ENCODE measurements around the gene ATRX.
"Not testable (repeated sequence)": the region's sequence is repeated elsewhere in the genome, so short reads cannot be mapped to it uniquely, and the experiment has no call there.

Gene ATRX

GRCh38 chrX:77595848-77596247, 190.2 kb downstream of the ATRX start:
- no peak overlapping the region for H3K27ac ChIP-seq (ENCODE audit: insufficient read depth, low read length, poor library complexity, severe bottlenecking)
- H3K4me1 ChIP-seq (ENCODE audit: control insufficient read depth, insufficient read depth, low read length, poor library complexity, severe bottlenecking) = no peaks in the 10 kb centered on the region
- H3K4me3 ChIP-seq (ENCODE audit: insufficient read depth, low read depth, low read length, poor library complexity, severe bottlenecking) = no peak overlapping the region
- H3K27me3 ChIP-seq (replicated peaks; ENCODE audit: control insufficient read depth, insufficient read depth, low read length, poor library complexity, severe bottlenecking) = no peaks in the 10 kb centered on the region
- DNase-seq = no peak
- H3K36me3 ChIP-seq (ENCODE audit: control insufficient read depth, insufficient read depth, low read length) = no peaks in the 10 kb centered on the region
- H3K9me3 ChIP-seq (ENCODE audit: control insufficient read depth, low read length) = no peaks in the 10 kb centered on the region

- H3K4me3 ChIP-seq (ENCODE audit: insufficient read depth, low read depth, low read length, poor library complexity, severe bottlenecking) = no peak overlapping the region
- H3K27ac ChIP-seq (ENCODE audit: insufficient read depth, low read length, poor library complexity, severe bottlenecking) = no peak overlapping the region
- no peaks in the 10 kb centered on the region for H3K4me1 ChIP-seq (ENCODE audit: control insufficient read depth, insufficient read depth, low read length, poor library complexity, severe bottlenecking)
- DNase-seq = no peak
- H3K36me3 ChIP-seq (ENCODE audit: control insufficient read depth, insufficient read depth, low read length) = no peaks in the 10 kb centered on the region
- no peaks in the 10 kb centered on the region for H3K9me3 ChIP-seq (ENCODE audit: control insufficient read depth, low read length)
- H3K27me3 ChIP-seq (replicated peaks; ENCODE audit: control insufficient read depth, insufficient read depth, low read length, poor library complexity, severe bottlenecking) = no peaks in the 10 kb centered on the region
Observed at GRCh38 chrX:77572322-77572721, 213.7 kb downstream of the ATRX start.

GRCh38 chrX:77565278-77565677, 220.7 kb downstream of the ATRX start:
- H3K9me3 ChIP-seq (ENCODE audit: control insufficient read depth, low read length) = no peaks in the 10 kb centered on the region
- DNase-seq = no peak
- no peak overlapping the region for H3K4me3 ChIP-seq (ENCODE audit: insufficient read depth, low read depth, low read length, poor library complexity, severe bottlenecking)
- H3K36me3 ChIP-seq (ENCODE audit: control insufficient read depth, insufficient read depth, low read length) = no peaks in the 10 kb centered on the region
- H3K27me3 ChIP-seq (replicated peaks; ENCODE audit: control insufficient read depth, insufficient read depth, low read length, poor library complexity, severe bottlenecking) = no peaks in the 10 kb centered on the region
- no peak overlapping the region for H3K27ac ChIP-seq (ENCODE audit: insufficient read depth, low read length, poor library complexity, severe bottlenecking)
- no peaks in the 10 kb centered on the region for H3K4me1 ChIP-seq (ENCODE audit: control insufficient read depth, insufficient read depth, low read length, poor library complexity, severe bottlenecking)

DNA sequence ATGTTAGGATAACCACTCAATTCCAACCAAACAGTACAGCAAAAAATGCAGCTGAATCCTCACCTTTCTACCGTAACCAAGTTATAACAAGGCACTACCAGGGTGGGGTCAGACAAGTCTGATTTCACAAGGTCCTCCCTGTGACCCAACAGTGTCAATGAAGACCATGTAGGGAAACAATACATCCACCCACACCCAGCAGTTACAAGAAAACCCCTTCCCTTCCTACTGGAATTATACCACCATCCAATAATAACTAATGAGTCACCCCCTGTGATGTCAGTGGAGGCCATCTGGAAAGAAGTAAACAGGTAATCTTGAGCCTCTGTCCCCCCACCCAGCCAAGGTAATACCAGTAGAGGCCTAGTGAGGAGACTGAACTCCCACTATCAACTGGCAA, 221.2 kb downstream of the ATRX start:
- no peaks in the 10 kb centered on the region for H3K27me3 ChIP-seq (replicated peaks; ENCODE audit: control insufficient read depth, insufficient read depth, low read length, poor library complexity, severe bottlenecking)
- H3K4me1 ChIP-seq (ENCODE audit: control insufficient read depth, insufficient read depth, low read length, poor library complexity, severe bottlenecking) = no peaks in the 10 kb centered on the region
- H3K4me3 ChIP-seq (ENCODE audit: insufficient read depth, low read depth, low read length, poor library complexity, severe bottlenecking) = no peak overlapping the region
- H3K9me3 ChIP-seq (ENCODE audit: control insufficient read depth, low read length) = no peaks in the 10 kb centered on the region
- no peaks in the 10 kb centered on the region for H3K36me3 ChIP-seq (ENCODE audit: control insufficient read depth, insufficient read depth, low read length)
- H3K27ac ChIP-seq (ENCODE audit: insufficient read depth, low read length, poor library complexity, severe bottlenecking) = no peak overlapping the region
- DNase-seq = no peak

DNA sequence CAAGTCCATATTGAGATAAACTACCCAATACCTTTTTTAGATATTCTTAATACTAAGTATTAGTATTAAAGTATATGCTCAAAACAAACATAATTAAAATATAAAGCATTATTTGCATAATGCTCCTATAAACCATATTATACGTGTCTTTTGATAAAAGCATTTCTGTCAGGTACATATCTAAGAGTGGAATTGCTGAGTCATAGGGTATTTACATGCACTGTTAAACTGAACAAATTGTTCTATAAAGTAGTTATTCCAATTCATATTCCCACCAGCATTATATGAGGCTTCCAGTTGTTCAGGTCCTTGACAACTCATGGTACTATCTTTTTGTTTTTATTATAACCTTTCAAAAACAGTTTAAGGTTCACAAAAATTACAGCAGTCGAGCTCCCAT, 224.6 kb downstream of the ATRX start:
- H3K4me3 ChIP-seq (ENCODE audit: insufficient read depth, low read depth, low read length, poor library complexity, severe bottlenecking) = no peak overlapping the region
- no peak for DNase-seq
- H3K27ac ChIP-seq (ENCODE audit: insufficient read depth, low read length, poor library complexity, severe bottlenecking) = no peak overlapping the region
- H3K9me3 ChIP-seq (ENCODE audit: control insufficient read depth, low read length) = no peaks in the 10 kb centered on the region
- H3K4me1 ChIP-seq (ENCODE audit: control insufficient read depth, insufficient read depth, low read length, poor library complexity, severe bottlenecking) = no peaks in the 10 kb centered on the region
- H3K27me3 ChIP-seq (replicated peaks; ENCODE audit: control insufficient read depth, insufficient read depth, low read length, poor library complexity, severe bottlenecking) = no peaks in the 10 kb centered on the region
- peaks cover 6% of the 10 kb centered on the region for H3K36me3 ChIP-seq (ENCODE audit: control insufficient read depth, insufficient read depth, low read length)

- DNase-seq = no peak
- no peaks in the 10 kb centered on the region for H3K4me1 ChIP-seq (ENCODE audit: control insufficient read depth, insufficient read depth, low read length, poor library complexity, severe bottlenecking)
- H3K27ac ChIP-seq (ENCODE audit: insufficient read depth, low read length, poor library complexity, severe bottlenecking) = no peak overlapping the region
- H3K27me3 ChIP-seq (replicated peaks; ENCODE audit: control insufficient read depth, insufficient read depth, low read length, poor library complexity, severe bottlenecking) = no peaks in the 10 kb centered on the region
- no peak overlapping the region for H3K4me3 ChIP-seq (ENCODE audit: insufficient read depth, low read depth, low read length, poor library complexity, severe bottlenecking)
- peaks cover 6% of the 10 kb centered on the region for H3K36me3 ChIP-seq (ENCODE audit: control insufficient read depth, insufficient read depth, low read length)
- no peaks in the 10 kb centered on the region for H3K9me3 ChIP-seq (ENCODE audit: control insufficient read depth, low read length)
Observed at GRCh38 chrX:77556276-77556675, 229.7 kb downstream of the ATRX start.

GRCh38 chrX:77548751-77549150, 237.3 kb downstream of the ATRX start:
- H3K4me1 ChIP-seq (ENCODE audit: control insufficient read depth, insufficient read depth, low read length, poor library complexity, severe bottlenecking) = no peaks in the 10 kb centered on the region
- H3K4me3 ChIP-seq (ENCODE audit: insufficient read depth, low read depth, low read length, poor library complexity, severe bottlenecking) = no peak overlapping the region
- no peak overlapping the region for H3K27ac ChIP-seq (ENCODE audit: insufficient read depth, low read length, poor library complexity, severe bottlenecking)
- no peaks in the 10 kb centered on the region for H3K36me3 ChIP-seq (ENCODE audit: control insufficient read depth, insufficient read depth, low read length)
- H3K27me3 ChIP-seq (replicated peaks; ENCODE audit: control insufficient read depth, insufficient read depth, low read length, poor library complexity, severe bottlenecking) = no peaks in the 10 kb centered on the region
- no peaks in the 10 kb centered on the region for H3K9me3 ChIP-seq (ENCODE audit: control insufficient read depth, low read length)
- DNase-seq = no peak

GRCh38 chrX:77539778-77540177, 246.2 kb downstream of the ATRX start:
- not testable (repeated sequence) for H3K27me3 ChIP-seq (replicated peaks; ENCODE audit: control insufficient read depth, insufficient read depth, low read length, poor library complexity, severe bottlenecking); H3K4me3 ChIP-seq (ENCODE audit: insufficient read depth, low read depth, low read length, poor library complexity, severe bottlenecking); H3K4me1 ChIP-seq (ENCODE audit: control insufficient read depth, insufficient read depth, low read length, poor library complexity, severe bottlenecking); DNase-seq; H3K36me3 ChIP-seq (ENCODE audit: control insufficient read depth, insufficient read depth, low read length); H3K9me3 ChIP-seq (ENCODE audit: control insufficient read depth, low read length); H3K27ac ChIP-seq (ENCODE audit: insufficient read depth, low read length, poor library complexity, severe bottlenecking)

- not testable (repeated sequence) for DNase-seq; H3K9me3 ChIP-seq (ENCODE audit: control insufficient read depth, low read length); H3K27ac ChIP-seq (ENCODE audit: insufficient read depth, low read length, poor library complexity, severe bottlenecking); H3K36me3 ChIP-seq (ENCODE audit: control insufficient read depth, insufficient read depth, low read length); H3K4me3 ChIP-seq (ENCODE audit: insufficient read depth, low read depth, low read length, poor library complexity, severe bottlenecking); H3K4me1 ChIP-seq (ENCODE audit: control insufficient read depth, insufficient read depth, low read length, poor library complexity, severe bottlenecking); H3K27me3 ChIP-seq (replicated peaks; ENCODE audit: control insufficient read depth, insufficient read depth, low read length, poor library complexity, severe bottlenecking)
Observed at GRCh38 chrX:77531261-77531660, 254.8 kb downstream of the ATRX start.

- Histone ChIP-seq H3K27me3 (replicated peaks; ENCODE audit: control insufficient read depth, insufficient read depth, low read length, poor library complexity, severe bottlenecking) (no peaks in the 10 kb centered on the region), H3K27ac (ENCODE audit: insufficient read depth, low read length, poor library complexity, severe bottlenecking) (no peak overlapping the region), H3K4me1 (ENCODE audit: control insufficient read depth, insufficient read depth, low read length, poor library complexity, severe bottlenecking) (no peaks in the 10 kb centered on the region), H3K4me3 (ENCODE audit: insufficient read depth, low read depth, low read length, poor library complexity, severe bottlenecking) (no peak overlapping the region), H3K9me3 (ENCODE audit: control insufficient read depth, low read length) (no peaks in the 10 kb centered on the region), H3K36me3 (ENCODE audit: control insufficient read depth, insufficient read depth, low read length) (no peaks in the 10 kb centered on the region)
- DNase-seq = no peak
Observed at GRCh38 chrX:77528034-77528433, 258.0 kb downstream of the ATRX start.

Data from effector memory CD4-positive, alpha-beta T cell (primary cell).